Measurements from ENCODE around the gene FZD7.

Gene FZD7

DNA sequence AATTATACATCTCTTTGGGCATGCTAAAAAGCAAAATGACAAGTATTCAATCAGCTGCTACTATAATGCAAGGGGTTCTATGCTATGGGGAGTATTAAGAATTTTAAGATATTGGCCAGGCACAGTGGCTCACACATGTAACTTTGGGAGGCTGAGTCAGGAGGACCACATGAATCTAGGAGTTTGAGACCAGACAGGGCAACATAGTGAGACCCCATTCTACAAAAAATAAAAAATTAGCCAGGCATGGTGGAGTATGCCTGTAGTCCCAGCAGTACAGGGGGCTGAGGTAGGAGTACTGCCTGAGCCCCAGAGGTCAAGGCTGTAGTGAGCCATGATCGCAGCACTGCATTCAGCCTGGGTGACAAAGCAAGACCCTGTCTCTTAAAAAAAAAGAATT is 33.9 kb downstream of the FZD7 start:
- no peak for DNase-seq (ENCODE audit: low read depth, low spot score)

DNA sequence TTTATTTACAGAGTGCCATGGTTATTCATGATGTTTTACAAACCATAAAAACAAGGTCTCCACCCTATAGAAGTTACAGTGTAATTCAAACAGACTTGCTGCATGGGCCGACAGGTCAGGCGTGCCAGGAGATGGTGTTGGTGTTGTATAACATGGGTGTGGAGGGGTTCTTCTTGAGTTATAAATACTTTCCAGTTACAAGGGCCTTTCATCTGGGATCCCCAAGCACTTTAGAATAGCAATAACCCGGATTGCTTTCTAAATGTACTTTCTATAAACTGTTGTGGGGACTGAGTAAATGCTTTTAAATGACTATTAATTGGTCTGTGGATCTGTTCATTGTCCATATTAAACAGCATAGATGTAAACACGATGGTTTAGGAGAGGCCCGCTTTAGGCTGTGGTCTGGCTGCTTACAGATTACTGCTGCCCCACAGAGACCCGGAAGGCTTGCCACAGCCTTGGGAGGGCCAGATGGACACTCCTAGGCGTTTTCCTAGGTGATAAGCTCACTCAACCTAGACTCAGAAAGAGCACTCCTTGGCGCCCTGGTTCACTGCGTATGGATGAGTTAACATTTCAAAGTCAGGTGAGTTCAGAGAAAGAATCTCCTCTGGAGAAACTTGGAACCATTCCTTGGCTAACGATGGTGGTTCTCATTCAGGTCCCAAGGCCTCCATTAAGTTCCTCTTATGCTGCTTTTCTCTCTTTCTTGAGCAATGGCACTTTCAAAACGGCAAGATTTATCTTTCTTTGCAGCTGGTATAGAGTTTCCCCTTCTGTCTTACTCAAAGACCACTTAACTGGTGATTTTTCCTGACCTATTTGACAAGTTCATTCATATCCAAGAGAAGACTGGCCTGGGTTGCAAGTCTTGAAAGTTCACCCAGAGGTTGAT is 35.8 kb downstream of the FZD7 start:
- no peak for DNase-seq (ENCODE audit: low read depth, low spot score)

DNA sequence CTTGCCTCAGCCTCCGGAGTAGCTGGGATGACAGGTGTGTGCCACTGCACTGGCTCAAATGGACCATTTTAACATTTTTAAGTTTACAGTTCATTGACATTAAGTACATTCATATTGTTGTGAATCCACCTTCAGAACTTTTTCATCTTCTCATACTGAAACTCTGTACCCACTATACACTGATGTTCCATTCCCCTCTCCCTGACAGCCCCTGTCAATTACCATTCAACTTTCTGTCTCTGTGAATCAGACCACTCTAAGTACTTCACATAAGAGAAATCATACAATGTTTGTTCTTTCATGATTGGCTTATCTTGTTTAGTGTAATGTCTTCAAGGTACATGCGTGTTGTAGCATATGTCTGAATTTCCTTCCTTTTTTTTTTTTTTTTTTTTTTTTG is 37.5 kb downstream of the FZD7 start:
- no peak for DNase-seq (ENCODE audit: low read depth, low spot score)

DNA sequence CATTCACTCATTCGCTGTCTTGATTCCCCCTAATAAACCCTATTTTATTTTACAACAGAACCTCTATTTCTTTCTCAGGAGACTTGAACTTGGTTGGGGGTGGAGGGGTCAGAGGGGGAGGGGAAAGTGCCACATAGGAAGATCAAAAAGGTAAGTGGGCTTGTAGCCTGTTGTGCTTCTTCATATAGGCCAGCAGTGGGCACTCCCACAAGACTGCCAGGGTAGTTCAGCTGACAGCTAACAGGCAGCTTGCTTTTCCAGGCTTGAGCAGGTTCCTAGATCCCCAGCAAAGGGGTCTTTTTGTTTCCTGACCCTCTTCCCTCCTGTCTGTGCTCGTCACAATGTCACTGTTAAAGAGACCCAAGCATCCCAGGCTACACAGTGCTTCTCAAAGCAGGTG is 38.6 kb downstream of the FZD7 start:
- no peak for DNase-seq (ENCODE audit: low read depth, low spot score)

DNA sequence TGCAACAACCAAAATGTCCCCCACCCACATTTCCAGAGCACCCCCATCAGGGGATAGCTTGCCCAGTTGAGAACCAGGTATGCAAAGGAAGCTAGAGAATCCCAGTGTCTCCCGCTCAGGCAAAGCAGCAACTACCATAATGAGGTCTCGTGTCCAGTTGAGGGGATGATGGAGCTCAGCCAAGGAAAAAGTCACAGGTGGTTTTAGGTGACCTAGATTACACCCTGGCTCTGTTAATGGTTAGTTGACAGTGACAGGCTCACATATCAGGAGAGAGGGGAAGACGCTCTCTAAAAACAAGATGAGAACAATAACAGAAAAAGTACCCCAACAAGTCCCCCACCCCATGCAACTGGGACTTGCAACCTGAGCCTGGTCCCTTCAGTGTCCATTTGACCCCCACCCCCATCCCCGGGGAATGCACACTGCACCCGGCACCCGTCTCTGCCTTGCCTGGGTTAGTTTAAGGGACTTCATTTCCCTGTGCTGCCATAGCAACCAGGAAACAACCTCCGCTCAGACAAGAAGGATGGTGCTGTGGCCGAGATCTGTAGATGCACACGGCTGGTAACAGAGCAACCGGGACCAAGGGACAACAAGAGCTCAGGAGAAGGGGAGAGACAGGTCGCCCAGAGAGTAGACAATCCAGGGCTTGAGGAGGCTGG is 39.2 kb downstream of the FZD7 start, which contains the start of gene KIAA2012:
Gene KIAA2012, plus strand, starts transcription at position 519 of the 665 bp plus-strand sequence. CDS start 373 bp downstream, outside the sequence.
- no peak for DNase-seq (ENCODE audit: low read depth, low spot score)

DNA sequence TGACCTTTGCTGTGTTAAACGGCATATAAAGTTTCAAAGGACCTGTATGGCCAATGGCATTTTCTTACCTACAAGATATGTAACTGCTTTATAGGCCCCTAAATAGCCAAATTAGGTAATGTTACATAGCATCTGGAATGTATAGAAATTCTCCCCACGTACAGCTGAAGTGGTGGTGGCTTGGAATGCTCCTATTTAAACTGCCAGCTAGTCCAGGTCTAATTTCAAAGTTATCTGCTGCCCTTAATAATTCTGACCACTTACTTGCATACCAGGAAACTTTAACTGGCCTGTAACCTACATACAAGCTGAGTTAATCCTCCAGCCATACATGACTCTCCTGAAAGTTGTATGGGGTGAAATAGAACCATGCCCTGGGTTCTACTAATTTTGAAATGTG is 40.7 kb downstream of the FZD7 start:
- DNase-seq (ENCODE audit: low read depth, low spot score): no peak

DNA sequence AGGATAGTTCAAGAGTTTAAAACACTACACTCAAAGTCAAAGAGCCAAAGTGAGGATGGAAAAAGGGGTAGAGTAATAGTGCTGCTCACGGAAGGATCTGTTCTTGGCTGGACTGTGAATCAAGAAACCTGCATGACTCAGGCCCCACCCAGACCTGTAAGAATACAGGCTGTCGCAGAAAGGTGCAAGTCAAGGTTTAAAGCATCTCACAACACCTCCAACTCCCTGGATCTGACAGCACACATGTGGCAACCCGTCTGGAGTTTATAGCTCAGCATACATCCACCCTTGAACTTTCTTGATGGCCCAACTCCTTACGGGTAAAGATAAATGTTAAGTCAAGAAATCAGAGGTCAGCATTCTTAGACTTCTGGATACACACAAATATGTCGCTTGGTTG is 45.7 kb downstream of the FZD7 start:
- no peak for DNase-seq (ENCODE audit: low read depth, low spot score)

DNA sequence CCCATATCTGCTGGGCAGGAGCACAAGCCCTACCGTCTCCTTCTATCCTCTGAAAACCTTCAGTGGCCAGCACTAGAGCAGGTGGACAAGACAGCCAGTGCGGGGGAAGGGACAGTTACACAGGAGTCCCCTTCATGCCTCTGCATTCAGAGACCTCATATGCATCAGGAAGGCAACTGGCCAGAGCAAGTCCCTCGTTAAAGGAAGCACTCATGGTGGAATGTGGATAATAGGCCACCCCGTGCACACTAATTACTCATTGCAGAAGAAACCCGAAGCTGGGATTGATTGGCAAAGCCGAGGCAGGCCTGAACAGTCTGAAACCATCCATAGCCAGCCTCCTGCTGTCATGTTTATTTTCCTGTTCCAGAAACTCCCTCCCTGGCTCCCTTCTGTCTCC is 50.6 kb downstream of the FZD7 start:
- no peak for DNase-seq (ENCODE audit: low read depth, low spot score)

Data from iPS DF 19.7 (cell line).